Activated naive CD4-positive, alpha-beta T cell treated with anti-CD3 and anti-CD28 coated beads, Interleukin-2, amount 50 U/mL, for 16 hours (primary cell): ENCODE results near the gene PRSS1.

Experiments used
- DNase-seq: peaks from one replicate; pipeline ENCODE4 v3.0.0-alpha.2; 2020

Gene PRSS1

GRCh38 chr7:142796501-142797390 lies 47.5 kb downstream of the PRSS1 start:
- peak; percentile 36 for DNase-seq

DNA sequence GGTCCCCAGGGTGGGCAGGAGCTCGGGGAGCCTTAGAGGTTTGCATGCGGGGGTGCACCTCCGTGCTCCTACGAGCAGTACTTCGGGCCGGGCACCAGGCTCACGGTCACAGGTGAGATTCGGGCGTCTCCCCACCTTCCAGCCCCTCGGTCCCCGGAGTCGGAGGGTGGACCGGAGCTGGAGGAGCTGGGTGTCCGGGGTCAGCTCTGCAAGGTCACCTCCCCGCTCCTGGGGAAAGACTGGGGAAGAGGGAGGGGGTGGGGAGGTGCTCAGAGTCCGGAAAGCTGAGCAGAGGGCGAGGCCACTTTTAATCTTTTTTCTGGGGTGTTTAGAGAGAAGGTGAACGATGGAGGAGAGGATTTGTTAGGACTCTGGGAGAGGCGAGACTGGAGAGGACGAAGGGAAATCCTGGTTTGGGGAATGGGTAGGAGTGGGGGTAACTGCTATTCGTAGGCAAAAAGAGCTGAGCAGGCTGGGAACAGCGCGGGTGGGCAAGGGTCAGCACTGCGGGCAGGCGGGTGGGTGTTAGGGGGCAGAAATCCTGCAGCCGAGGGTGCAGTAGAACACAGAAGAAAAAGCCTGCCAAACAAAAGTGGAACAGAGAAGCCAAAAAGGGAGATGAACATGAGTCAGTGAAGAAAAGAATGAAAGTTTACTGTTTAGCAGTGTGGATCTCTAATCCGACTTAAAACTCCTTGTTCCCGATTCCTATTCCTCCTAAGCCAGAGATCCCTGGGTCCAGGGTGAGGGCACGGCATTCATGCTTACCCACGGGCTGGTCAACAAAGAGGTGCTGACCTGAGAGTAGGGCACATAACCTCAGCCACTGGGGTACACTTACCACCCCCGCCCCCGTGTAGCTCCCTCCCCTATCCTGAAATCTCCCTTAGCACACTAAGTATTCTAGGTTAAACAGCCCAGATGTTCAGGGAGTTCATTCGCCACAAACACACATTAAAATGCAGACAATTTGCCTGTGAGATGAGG lies 48.4 kb downstream of the PRSS1 start:
- peak; percentile 51 for DNase-seq

- DNase-seq, result no peak
Observed at GRCh38 chr7:142798451-142799436, 49.5 kb downstream of the PRSS1 start.

DNA sequence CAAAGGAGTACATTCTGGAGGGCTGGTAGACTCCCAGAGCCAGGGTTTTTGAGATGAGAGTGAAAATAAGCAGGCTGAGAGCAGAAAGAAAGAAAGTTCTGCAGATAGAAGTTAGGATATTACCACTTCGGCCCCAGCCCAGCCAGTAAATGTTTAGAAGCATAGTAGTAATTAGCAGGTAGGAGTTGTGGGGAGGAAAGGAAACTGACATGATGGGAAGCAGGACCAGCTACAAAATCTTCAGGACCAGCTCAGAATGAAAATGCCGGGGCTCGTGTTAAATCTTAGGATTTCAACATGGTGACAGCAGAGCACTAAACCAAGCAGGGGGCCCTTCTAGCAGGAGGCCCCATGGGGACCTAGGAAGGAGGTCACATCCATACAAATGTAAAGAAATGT lies 50.2 kb downstream of the PRSS1 start:
- no peak for DNase-seq

GRCh38 chr7:142800088-142800487 lies 50.8 kb downstream of the PRSS1 start:
- DNase-seq, result no peak

DNA sequence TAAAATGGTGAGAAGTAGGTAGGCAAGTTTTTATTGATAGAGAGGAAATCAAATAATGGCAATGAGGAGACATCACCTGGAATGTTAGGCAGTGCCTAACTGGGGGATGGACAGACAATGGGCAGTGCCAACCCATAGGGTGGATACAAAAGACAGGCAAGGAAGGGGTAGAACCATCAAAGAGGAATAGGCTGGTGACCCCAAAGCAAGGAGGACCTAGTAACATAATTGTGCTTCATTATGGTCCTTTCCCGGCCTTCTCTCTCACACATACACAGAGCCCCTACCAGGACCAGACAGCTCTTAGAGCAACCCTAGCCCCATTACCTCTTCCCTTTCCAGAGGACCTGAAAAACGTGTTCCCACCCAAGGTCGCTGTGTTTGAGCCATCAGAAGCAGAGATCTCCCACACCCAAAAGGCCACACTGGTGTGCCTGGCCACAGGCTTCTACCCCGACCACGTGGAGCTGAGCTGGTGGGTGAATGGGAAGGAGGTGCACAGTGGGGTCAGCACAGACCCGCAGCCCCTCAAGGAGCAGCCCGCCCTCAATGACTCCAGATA lies 51.5 kb downstream of the PRSS1 start:
- no peak for DNase-seq

GRCh38 chr7:142801601-142802295 lies 52.5 kb downstream of the PRSS1 start:
- no peak for DNase-seq

- no peak for DNase-seq
Observed at GRCh38 chr7:142802301-142802700, 53.0 kb downstream of the PRSS1 start.
